Measurements from ENCODE around the gene RAP1GAP2. TPM values are rescaled to one million over a fixed set of nuclear protein-coding genes. Genes with fewer than 3 reads are reported as not detected.
A peak's percentile ranks its signal among the peaks of the same experiment; 100 is the strongest.

The RAP1GAP2 gene
- total RNA-seq, 1 experiment from 2014 or later = 72.8 TPM

- TF ChIP-seq ZNF425 (CRISPR knock-in tag; conservative IDR thresholded peaks at IDR 0.05) = no peak
- TF ChIP-seq AFF4 (CRISPR knock-in tag; IDR thresholded peaks at IDR 0.05; ENCODE audit: borderline replicate concordance) = no peak
- TF ChIP-seq ZNF219 (CRISPR knock-in tag; IDR thresholded peaks at IDR 0.05; ENCODE audit: borderline replicate concordance) = no peak
- TF ChIP-seq TEAD1 (CRISPR knock-in tag; IDR thresholded peaks at IDR 0.05) = peak; percentile 15
- TF ChIP-seq NR2C2 (CRISPR knock-in tag; IDR thresholded peaks at IDR 0.05) = no peak
- TF ChIP-seq SMAD3 (CRISPR knock-in tag; IDR thresholded peaks at IDR 0.05; ENCODE audit: borderline replicate concordance) = 0 out of 2 replicates have a peak, but pooled peaks have one; percentile 56
- TF ChIP-seq, protein P1, sequence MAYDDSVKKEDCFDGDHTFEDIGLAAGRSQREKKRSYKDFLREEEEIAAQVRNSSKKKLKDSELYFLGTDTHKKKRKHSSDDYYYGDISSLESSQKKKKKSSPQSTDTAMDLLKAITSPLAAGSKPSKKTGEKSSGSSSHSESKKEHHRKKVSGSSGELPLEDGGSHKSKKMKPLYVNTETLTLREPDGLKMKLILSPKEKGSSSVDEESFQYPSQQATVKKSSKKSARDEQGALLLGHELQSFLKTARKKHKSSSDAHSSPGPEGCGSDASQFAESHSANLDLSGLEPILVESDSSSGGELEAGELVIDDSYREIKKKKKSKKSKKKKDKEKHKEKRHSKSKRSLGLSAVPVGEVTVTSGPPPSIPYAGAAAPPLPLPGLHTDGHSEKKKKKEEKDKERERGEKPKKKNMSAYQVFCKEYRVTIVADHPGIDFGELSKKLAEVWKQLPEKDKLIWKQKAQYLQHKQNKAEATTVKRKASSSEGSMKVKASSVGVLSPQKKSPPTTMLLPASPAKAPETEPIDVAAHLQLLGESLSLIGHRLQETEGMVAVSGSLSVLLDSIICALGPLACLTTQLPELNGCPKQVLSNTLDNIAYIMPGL (CRISPR knock-in tag; IDR thresholded peaks at IDR 0.05) = peak; percentile 50; the same call in 1 of the 2 replicates
- TF ChIP-seq, protein P2, sequence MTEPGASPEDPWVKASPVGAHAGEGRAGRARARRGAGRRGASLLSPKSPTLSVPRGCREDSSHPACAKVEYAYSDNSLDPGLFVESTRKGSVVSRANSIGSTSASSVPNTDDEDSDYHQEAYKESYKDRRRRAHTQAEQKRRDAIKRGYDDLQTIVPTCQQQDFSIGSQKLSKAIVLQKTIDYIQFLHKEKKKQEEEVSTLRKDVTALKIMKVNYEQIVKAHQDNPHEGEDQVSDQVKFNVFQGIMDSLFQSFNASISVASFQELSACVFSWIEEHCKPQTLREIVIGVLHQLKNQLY (CRISPR knock-in tag; IDR thresholded peaks at IDR 0.05) = 0 out of 2 replicates have a peak, but pooled peaks have one; percentile 50
Measured at GRCh38 chr17:3048727-3049471, 252.7 kb downstream of the RAP1GAP2 start (continued).

DNA sequence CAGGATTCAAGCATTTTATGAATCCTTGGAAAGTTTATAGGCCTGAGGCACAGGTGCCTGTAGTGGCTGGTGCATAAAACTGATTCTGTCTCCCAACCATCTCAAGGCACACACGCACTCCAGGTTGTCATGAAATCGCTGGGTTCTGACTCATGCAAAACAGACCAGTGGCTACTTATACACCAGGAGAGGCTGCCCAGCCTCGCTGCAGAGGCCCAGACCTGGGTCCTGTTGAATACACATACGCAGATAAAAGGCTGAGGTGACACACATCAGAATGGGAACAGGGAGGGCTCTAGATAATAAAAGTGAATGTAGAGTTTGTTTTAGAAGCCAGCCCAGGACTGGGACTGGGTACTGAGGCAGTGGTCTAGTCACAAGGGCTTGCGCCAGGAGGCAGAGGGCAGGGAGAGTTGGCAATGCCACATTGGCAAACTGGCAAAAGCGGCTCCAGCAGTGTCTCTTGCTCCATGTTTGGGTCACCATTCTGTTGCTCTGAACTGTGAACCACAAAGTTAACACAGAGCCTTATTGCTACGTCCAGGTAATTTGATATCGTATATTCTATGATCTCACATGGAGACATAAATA lies 253.6 kb downstream of the RAP1GAP2 start:
- Mint-ChIP-seq H3K36me3 (no peaks in the 10 kb centered on the region), H3K4me1 (no peaks in the 10 kb centered on the region), H3K27ac (no peak overlapping the region), H3K9me3 (peaks cover 4% of the 10 kb centered on the region), H3K27me3 (ENCODE audit: low read depth) (peaks cover 4% of the 10 kb centered on the region; the same call in 1 of the 2 replicates), H3K4me3 (peak overlapping the region; percentile 88)
- ChIA-PET CTCF (interaction anchor here (1.0 to 1.8 kb wide), 5 partner anchors 14 to 586 kb away, joined by 3 to 6 read pairs (median 5); partner anchors contain the start of genes CTNS and SHPK), POLR2A (no interaction called here)
- DNase-seq (ENCODE audit: low spot score) (no peak), ATAC-seq (no peak)
- no peak for TF ChIP-seq FOXJ3 (CRISPR knock-in tag; IDR thresholded peaks at IDR 0.05; ENCODE audit: borderline replicate concordance)
- no peak for TF ChIP-seq E2F4 (CRISPR knock-in tag; IDR thresholded peaks at IDR 0.05; ENCODE audit: borderline replicate concordance, low read depth)
- no peak for TF ChIP-seq SMAD3 (CRISPR knock-in tag; IDR thresholded peaks at IDR 0.05; ENCODE audit: borderline replicate concordance)
- TF ChIP-seq OVOL2 (CRISPR knock-in tag; IDR thresholded peaks at IDR 0.05; ENCODE audit: borderline replicate concordance) = no peak
- TF ChIP-seq ATF1 (CRISPR knock-in tag; IDR thresholded peaks at IDR 0.05) = no peak
- TF ChIP-seq CREM (CRISPR knock-in tag; IDR thresholded peaks at IDR 0.05) = no peak
- no peak for TF ChIP-seq ZNF317 (CRISPR knock-in tag; IDR thresholded peaks at IDR 0.05; ENCODE audit: borderline replicate concordance, low read depth)
- no peak for TF ChIP-seq TCF7 (CRISPR knock-in tag; IDR thresholded peaks at IDR 0.05; ENCODE audit: low read depth)
- TF ChIP-seq EMX1 (CRISPR knock-in tag; IDR thresholded peaks at IDR 0.05) = no peak
- TF ChIP-seq, protein P3, sequence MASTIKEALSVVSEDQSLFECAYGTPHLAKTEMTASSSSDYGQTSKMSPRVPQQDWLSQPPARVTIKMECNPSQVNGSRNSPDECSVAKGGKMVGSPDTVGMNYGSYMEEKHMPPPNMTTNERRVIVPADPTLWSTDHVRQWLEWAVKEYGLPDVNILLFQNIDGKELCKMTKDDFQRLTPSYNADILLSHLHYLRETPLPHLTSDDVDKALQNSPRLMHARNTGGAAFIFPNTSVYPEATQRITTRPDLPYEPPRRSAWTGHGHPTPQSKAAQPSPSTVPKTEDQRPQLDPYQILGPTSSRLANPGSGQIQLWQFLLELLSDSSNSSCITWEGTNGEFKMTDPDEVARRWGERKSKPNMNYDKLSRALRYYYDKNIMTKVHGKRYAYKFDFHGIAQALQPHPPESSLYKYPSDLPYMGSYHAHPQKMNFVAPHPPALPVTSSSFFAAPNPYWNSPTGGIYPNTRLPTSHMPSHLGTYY (CRISPR knock-in tag; IDR thresholded peaks at IDR 0.05) = no peak
- TF ChIP-seq, protein P4, sequence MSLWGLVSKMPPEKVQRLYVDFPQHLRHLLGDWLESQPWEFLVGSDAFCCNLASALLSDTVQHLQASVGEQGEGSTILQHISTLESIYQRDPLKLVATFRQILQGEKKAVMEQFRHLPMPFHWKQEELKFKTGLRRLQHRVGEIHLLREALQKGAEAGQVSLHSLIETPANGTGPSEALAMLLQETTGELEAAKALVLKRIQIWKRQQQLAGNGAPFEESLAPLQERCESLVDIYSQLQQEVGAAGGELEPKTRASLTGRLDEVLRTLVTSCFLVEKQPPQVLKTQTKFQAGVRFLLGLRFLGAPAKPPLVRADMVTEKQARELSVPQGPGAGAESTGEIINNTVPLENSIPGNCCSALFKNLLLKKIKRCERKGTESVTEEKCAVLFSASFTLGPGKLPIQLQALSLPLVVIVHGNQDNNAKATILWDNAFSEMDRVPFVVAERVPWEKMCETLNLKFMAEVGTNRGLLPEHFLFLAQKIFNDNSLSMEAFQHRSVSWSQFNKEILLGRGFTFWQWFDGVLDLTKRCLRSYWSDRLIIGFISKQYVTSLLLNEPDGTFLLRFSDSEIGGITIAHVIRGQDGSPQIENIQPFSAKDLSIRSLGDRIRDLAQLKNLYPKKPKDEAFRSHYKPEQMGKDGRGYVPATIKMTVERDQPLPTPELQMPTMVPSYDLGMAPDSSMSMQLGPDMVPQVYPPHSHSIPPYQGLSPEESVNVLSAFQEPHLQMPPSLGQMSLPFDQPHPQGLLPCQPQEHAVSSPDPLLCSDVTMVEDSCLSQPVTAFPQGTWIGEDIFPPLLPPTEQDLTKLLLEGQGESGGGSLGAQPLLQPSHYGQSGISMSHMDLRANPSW (CRISPR knock-in tag; conservative IDR thresholded peaks at IDR 0.05; ENCODE audit: low read depth) = no peak
- TF ChIP-seq, protein P5, sequence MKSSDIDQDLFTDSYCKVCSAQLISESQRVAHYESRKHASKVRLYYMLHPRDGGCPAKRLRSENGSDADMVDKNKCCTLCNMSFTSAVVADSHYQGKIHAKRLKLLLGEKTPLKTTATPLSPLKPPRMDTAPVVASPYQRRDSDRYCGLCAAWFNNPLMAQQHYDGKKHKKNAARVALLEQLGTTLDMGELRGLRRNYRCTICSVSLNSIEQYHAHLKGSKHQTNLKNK (CRISPR knock-in tag; IDR thresholded peaks at IDR 0.05) = no peak
